H1 (cell line): ENCODE data around the gene VEGFC.

Experiments
- ASH2L ChIP-seq: fragments of 200-600, 300-600 bp; sonication (generic); IDR thresholded peaks from one replicate; pipeline ENCODE4 v1.7.1; 2017; ENCODE audit warnings: low read length
- CBX8 ChIP-seq: fragments of 300-800, 300-1000 bp; sonication (generic); IDR thresholded peaks from 2 replicates; pipeline ENCODE4 v1.7.1; 2016; ENCODE audit warnings: low read depth, low read length, borderline replicate concordance
- EZH2 ChIP-seq: fragments of 200-600 bp; sonication (generic); IDR thresholded peaks from 2 replicates; pipeline ENCODE4 v1.7.1; 2012; ENCODE audit warnings: low read depth, mild to moderate bottlenecking, moderate library complexity, low read length, inconsistent platforms; ENCODE audit not compliant: severe bottlenecking
- HDAC2 ChIP-seq, 2 experiments: fragments of 300-600 bp in 1 of 2; sonication (generic) in 1 of 2; IDR thresholded peaks; 2 replicates each; pipeline ENCODE4 v1.6.1; 2011 to 2012; ENCODE audit warnings: low read depth in 2 of 2, low read length in 2 of 2, mild to moderate bottlenecking in 2 of 2, moderate library complexity in 2 of 2, borderline replicate concordance in 1 of 2, inconsistent platforms in 1 of 2
- KDM1A ChIP-seq: fragments of 200-600, 300-600 bp; sonication (generic); IDR thresholded peaks from 2 replicates; pipeline ENCODE4 v1.7.1; 2016; ENCODE audit warnings: mild to moderate bottlenecking, low read length, borderline replicate concordance
- POLR2A ChIP-seq, 2 experiments: IDR thresholded peaks; 1 replicate in 1 of 2; 2 replicates in 1 of 2; pipeline ENCODE4 v1.6.1; 2011; ENCODE audit warnings: low read depth in 2 of 2, low read length in 2 of 2, mild to moderate bottlenecking in 2 of 2; ENCODE audit errors: control extremely low read depth in 1 of 2
- POLR2AphosphoS5 ChIP-seq: IDR thresholded peaks from 2 replicates; pipeline ENCODE4 v1.6.1; 2011; ENCODE audit warnings: low read depth, low read length
- RBBP5 ChIP-seq: IDR thresholded peaks from 2 replicates; pipeline ENCODE4 v1.7.1; 2012; ENCODE audit warnings: low read depth, mild to moderate bottlenecking, inconsistent platforms, low read length, moderate library complexity, borderline replicate concordance
- RXRA ChIP-seq: IDR thresholded peaks from 2 replicates; pipeline ENCODE4 v1.6.1; 2011; ENCODE audit warnings: low read depth, mild to moderate bottlenecking, low read length, moderate library complexity; ENCODE audit not compliant: insufficient read depth
- SRF ChIP-seq: IDR thresholded peaks from 2 replicates; pipeline ENCODE4 v1.6.1; 2011; ENCODE audit warnings: mild to moderate bottlenecking, low read depth, low read length, moderate library complexity
- TAF1 ChIP-seq: IDR thresholded peaks from 2 replicates; pipeline ENCODE4 v1.6.1; 2011; ENCODE audit warnings: mild to moderate bottlenecking, low read depth, low read length
- TCF12 ChIP-seq: IDR thresholded peaks from 2 replicates; pipeline ENCODE4 v1.6.1; 2011; ENCODE audit warnings: low read depth, mild to moderate bottlenecking, low read length
- ZNF274 ChIP-seq: IDR thresholded peaks from 2 replicates; pipeline ENCODE4 v1.7.0; 2012; ENCODE audit warnings: low read length, borderline replicate concordance; ENCODE audit errors: extremely low read depth
- TF ChIP-seq, protein P1 (sequence below), 3 experiments: IDR thresholded peaks; 1 replicate in 2 of 3; 2 replicates in 1 of 3; pipeline versions ENCODE4 v1.5.1 to v1.6.1; 2011; ENCODE audit warnings: low read length in 3 of 3, mild to moderate bottlenecking in 3 of 3, inconsistent platforms in 2 of 3, low read depth in 1 of 3, moderate library complexity in 1 of 3; ENCODE audit not compliant: insufficient read depth in 1 of 3; ENCODE audit errors: control extremely low read depth in 1 of 3

DNA sequence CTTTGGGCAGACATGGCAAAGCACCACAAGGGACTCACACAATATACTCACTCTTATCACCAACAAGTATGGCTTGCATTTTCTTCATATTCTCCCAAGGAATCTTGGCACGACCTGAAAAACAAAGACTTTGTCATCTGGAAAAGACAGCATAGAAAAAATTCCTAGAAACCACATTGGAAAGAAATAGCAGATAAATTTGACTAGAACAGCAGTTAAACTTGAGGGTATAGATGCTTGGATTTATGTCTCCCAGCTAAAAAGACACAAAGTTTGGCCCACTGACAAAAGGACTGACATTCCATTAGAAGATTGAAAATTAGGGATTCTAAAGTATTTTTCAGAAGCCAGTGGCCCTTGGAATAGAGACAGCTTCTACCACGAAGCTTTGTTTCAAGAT lies 6.9 kb upstream of the VEGFC start:
- TF ChIP-seq ZNF274 = no peak
- TF ChIP-seq, protein P1, sequence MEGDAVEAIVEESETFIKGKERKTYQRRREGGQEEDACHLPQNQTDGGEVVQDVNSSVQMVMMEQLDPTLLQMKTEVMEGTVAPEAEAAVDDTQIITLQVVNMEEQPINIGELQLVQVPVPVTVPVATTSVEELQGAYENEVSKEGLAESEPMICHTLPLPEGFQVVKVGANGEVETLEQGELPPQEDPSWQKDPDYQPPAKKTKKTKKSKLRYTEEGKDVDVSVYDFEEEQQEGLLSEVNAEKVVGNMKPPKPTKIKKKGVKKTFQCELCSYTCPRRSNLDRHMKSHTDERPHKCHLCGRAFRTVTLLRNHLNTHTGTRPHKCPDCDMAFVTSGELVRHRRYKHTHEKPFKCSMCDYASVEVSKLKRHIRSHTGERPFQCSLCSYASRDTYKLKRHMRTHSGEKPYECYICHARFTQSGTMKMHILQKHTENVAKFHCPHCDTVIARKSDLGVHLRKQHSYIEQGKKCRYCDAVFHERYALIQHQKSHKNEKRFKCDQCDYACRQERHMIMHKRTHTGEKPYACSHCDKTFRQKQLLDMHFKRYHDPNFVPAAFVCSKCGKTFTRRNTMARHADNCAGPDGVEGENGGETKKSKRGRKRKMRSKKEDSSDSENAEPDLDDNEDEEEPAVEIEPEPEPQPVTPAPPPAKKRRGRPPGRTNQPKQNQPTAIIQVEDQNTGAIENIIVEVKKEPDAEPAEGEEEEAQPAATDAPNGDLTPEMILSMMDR (IDR thresholded peaks at IDR 0.05; ENCODE audit: control extremely low read depth in 1 of 3, insufficient read depth in 1 of 3, low read depth in 1 of 3, low read length in 3 of 3) = no peak
- no peak for TF ChIP-seq RBBP5
- no peak for TF ChIP-seq HDAC2 (IDR thresholded peaks at IDR 0.05; ENCODE audit: borderline replicate concordance in 1 of 2, low read depth in 2 of 2, low read length in 2 of 2)
- no peak for TF ChIP-seq EZH2
- TF ChIP-seq POLR2A (IDR thresholded peaks at IDR 0.05; ENCODE audit: control extremely low read depth in 1 of 2, low read depth in 2 of 2, low read length in 2 of 2) = no peak
- no peak for TF ChIP-seq ASH2L
- no peak for TF ChIP-seq CBX8
- no peak for TF ChIP-seq TAF1
- no peak for TF ChIP-seq POLR2AphosphoS5
- no peak for TF ChIP-seq KDM1A
- TF ChIP-seq RXRA = no peak
- TF ChIP-seq TCF12 = no peak
- no peak for TF ChIP-seq SRF
